ENCODE data around the gene FURIN. TPM values are rescaled to one million over a fixed set of nuclear protein-coding genes. Genes with fewer than 3 reads are reported as not detected.

Gene FURIN
- total and polyA plus RNA-seq, 2 of the 8 experiments (the other 6 are each of a cell fraction or from before 2014, with no cell fraction given) = 15.8 to 32.1 TPM

- TF ChIP-seq GABPA (IDR thresholded peaks at IDR 0.05; ENCODE audit: borderline replicate concordance, insufficient read depth, low read length) = 0 out of 2 replicates have a peak, but pooled peaks have one; percentile 28
These were observed 17.3 kb downstream of the FURIN start (continued) for GRCh38 chr15:90885432-90886290.

Measured in H1 (cell line).